OCI-LY7 (cell line): ENCODE results near the gene ANXA4.

Experiments used
- EZH2phosphoT487 ChIP-seq: fragments of 200-600 bp; sonication (generic); IDR thresholded peaks from 2 replicates; pipeline ENCODE4 v1.6.1; 2018; ENCODE audit warnings: low read depth, borderline replicate concordance, mild to moderate bottlenecking, mixed run types, antibody characterized with exemption, low read length, moderate library complexity, mixed read lengths
- TF ChIP-seq, protein P1 (sequence below): fragments of 200-600 bp; sonication (generic); conservative IDR thresholded peaks from 2 replicates; pipeline ENCODE4 v1.5.1; 2014; ENCODE audit warnings: mild to moderate bottlenecking, antibody characterized with exemption, low read length, moderate library complexity, mixed read lengths

DNA sequence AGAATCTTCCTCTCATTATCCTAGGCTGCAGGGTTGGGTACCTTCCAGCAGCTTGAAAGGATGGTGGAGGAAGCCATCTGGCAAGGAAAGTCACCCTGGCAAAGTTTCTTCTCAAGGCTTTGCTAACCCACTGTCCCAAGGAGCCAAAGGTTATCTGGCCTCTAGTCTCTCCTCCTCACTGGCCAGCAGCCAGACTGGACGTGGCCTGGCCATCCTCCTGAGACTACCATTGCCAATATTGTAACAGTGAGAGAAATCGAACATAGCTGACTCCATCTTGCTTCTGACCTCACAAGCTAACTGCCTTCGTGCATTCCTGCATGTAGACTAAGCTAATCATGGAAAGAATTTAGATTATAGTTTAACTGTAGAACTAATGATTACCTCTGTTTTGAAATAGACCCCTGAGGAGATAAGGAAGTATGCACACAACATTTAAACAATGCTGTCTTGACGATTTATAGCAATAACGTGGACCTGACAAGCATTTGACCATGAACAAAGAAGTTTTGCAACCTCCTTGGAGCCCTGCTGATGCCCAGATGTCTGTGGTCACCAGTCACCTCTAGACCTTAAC lies 7.8 kb upstream of the ANXA4 start:
- TF ChIP-seq, protein P1, sequence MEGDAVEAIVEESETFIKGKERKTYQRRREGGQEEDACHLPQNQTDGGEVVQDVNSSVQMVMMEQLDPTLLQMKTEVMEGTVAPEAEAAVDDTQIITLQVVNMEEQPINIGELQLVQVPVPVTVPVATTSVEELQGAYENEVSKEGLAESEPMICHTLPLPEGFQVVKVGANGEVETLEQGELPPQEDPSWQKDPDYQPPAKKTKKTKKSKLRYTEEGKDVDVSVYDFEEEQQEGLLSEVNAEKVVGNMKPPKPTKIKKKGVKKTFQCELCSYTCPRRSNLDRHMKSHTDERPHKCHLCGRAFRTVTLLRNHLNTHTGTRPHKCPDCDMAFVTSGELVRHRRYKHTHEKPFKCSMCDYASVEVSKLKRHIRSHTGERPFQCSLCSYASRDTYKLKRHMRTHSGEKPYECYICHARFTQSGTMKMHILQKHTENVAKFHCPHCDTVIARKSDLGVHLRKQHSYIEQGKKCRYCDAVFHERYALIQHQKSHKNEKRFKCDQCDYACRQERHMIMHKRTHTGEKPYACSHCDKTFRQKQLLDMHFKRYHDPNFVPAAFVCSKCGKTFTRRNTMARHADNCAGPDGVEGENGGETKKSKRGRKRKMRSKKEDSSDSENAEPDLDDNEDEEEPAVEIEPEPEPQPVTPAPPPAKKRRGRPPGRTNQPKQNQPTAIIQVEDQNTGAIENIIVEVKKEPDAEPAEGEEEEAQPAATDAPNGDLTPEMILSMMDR, result no peak
- TF ChIP-seq EZH2phosphoT487, result no peak
